ENCODE data around the gene PGA4.
"Not testable (repeated sequence)": the region's sequence is repeated elsewhere in the genome, so short reads cannot be mapped to it uniquely, and the experiment has no call there.

Gene PGA4

DNA sequence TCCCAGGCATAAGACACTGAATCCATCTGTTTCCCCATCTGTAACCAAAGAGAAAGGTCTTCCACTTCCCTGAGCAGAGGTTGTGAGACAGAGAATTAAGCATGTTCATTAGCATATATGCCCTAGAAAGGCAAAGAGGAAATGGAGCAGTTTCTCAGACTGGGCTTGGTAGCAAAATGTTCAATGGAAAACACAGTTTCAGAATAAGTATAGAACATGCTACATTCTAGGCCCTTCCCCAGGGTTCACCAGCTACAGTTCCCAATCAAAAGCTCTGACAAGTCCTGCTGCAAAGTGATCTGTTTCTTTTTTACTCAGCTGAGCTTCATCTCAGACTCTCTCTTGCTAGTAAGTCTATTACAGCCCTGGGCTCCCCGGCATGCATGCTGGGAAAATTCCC is 30.2 kb downstream of the PGA4 start:
- DNase-seq = not testable (repeated sequence)

DNA sequence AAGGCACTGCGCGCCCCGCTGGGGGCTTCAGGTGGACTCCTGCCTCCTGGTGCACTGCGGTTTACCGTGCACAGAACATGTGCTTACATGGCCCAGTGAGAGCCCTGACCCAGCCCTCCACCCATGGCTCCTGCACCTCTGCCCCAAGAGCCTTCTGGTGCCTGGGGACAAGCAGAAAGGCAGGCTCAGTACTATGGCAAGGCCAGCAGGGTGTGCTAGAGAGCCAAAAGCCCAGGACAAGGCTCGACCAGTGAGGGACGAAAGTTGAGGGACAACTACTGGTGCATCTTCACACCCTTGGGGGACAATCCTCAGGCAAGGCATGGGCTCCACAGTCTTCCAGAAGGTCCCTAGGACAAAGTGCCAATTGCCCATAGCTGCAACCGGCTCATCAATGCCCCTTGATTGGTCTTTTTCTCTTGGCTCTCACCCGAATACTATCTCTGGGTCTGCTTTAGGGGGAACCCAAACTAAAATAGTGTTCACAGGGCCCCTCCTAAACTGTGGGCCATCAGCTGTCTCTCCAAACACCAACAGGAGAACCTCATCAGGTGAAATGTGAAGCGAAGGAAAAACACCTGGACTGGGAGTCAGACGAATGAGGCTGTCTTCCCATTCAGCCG is 32.4 kb downstream of the PGA4 start:
- DNase-seq = peak; percentile 34

DNA sequence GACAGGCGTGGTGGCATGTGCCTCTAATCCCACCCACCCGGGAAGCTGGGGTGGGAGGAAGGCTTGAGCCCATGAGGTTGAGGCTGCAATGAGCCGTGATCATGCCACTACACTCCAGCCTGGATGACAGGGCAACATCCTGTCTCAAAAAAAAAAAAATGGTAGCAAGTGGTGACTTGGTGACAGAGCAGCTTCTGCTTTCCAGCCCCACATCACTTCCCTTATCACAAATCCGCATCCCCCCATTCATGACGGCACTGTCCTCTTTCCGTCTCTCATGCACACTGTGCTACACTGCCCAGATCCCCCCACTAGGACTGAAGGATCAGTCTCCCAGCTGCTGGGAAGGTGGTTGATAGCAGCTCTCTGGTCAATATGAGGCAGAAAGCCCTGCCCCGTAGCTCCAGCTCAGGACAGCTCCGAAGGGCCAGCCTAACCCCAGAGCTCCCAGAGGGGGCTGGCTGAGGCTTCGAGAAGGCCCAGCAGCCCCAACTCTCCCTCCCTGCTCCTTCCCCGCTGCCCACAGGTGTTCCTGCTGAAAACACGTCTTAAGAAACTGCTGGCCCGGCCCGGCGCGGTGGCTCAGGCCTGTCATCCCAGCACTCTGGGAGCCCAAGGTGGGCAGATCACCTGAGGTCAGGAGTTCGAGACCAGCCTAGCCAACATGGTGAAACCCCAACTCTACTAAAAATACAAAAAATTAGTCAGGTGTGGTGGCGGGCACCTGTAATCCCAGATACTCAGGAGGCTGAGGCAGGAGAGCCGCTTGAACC is 34.7 kb downstream of the PGA4 start:
- no peak for DNase-seq

DNA sequence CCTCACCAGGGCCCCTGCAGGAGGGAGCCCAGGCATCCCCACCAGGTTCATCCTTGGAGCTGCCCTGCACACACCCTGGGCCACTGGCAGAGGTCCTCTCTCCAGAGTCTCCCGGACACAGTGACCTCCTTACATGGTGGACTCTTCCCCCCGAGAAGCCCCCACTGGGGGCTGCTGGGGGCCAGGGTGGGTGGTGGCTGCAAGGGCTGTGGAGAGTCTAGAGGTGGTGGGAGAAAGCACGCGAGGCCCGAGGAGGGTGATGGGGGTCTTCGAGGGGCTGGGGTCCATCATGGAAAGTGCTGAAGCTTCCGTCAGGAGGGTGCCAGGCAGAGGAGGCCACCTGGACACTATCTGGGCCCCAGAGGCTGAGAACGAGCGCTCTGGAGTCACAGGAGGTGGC is 36.4 kb downstream of the PGA4 start:
- no peak for DNase-seq

DNA sequence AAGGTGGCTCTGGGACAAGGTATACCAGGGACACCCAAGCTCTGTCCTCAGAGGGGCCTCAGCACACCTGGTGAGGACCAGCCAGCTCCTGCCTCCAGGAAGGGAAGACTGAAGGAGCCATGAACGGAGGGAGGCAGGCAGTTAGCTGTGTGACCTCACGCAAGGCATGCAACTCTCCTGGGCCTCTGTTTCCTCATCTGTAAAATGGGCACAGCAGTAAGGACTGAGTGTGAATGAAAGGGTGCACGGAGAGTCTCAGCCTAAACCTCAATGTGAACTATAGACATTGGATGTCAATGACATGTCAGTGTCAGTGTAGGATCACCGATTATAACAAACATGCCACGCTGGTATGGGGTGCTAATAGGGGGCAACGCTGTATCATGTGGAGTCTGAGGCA is 37.2 kb downstream of the PGA4 start:
- no peak for DNase-seq

DNA sequence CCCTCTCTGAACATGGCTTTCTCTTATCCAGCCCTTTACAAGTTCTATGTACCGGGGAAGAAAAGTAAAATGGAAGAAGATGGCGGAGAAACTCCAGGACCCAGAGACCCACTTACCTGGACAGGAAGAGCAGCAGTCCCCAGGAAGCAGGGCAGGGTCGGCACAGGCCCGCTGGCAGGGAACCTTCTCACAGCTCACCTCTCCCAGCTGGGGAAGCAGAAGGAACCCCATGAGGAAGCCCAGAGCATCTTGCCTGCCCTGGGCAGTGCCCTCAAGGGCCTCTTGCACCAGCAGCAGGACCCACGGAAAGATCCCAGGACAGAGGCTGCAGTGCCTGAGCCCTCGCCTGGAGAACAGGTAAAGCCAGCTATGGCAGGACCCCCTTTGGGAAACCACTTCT is 42.2 kb downstream of the PGA4 start:
- no peak for DNase-seq

DNA sequence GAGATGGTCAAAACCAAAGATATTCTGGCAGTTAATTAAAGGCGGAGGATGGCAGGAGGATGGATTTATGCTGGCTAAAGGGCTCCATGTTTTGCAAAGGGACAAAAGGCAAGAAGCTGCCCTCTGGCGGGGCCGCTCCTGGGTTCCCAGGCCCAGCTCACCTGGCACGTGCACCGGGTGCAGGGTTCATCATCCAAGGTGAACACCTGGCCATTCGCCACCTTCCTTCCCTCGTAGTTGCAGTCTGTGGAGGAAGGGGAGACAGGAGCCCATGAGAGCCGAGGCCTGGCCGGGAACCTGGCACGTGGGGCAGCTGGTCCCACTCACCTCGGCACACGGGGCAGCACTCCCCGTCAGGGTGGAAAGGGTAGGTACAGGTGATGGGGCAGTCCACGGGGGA is 42.6 kb downstream of the PGA4 start:
- no peak for DNase-seq

DNA sequence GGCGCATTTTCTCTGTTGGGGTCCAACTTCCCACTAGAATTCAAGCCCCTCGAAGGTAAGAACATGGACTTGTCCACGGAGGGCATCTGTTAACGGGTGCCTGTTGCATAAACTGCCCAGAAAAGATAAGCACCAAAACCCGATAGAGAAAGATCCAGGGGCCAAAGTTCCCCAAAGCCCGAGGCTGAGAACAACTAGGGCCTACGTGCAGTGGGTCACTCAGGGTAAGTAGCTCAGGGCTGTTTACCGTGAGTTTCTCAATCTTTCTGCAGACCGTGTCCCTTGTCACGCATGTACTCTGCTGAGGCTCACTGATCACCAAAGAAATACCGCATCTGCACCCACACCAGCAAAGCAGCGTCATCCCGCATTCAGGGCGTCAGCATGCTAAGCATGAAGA is 43.2 kb downstream of the PGA4 start:
- no peak for DNase-seq

DNA sequence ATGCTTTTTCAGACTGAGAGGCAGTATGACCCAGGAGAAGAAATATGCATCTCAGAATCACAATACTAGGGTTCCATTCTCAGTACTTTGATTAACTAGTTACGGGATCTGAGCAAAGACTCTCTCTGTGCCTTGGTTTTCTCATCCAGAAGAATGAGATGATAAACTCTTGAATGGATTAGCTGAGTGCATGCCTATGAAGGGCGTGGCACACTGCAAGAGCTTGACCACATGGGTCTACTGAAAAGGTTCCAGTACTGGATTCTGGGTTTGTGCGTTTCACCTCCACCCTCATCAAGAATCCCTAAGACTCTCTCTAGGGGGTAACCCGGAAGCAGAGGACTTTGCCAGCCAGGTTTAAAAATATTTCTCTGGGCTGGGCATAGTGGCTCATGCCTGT is 44.5 kb downstream of the PGA4 start:
- no peak for DNase-seq

DNA sequence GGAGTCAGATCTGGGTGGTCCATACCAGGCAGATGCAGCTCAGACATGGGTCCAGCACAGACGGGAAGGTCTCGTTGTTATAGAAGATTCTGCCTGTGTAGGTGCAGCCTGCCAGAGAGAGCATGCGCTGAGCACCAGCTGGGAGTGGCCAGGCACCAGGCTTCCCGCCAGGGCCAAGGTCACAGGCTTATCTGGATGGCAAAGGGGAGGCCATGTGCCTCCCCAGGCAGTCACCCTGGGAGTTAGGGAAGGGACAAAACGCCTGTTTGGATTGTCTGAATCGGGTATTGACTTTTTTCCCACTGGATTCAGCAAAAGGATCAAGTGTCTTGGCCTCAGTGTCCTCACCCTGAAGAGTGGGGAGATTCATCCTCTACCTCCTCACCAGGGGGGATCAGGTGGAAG is 45.3 kb downstream of the PGA4 start:
- no peak for DNase-seq

DNA sequence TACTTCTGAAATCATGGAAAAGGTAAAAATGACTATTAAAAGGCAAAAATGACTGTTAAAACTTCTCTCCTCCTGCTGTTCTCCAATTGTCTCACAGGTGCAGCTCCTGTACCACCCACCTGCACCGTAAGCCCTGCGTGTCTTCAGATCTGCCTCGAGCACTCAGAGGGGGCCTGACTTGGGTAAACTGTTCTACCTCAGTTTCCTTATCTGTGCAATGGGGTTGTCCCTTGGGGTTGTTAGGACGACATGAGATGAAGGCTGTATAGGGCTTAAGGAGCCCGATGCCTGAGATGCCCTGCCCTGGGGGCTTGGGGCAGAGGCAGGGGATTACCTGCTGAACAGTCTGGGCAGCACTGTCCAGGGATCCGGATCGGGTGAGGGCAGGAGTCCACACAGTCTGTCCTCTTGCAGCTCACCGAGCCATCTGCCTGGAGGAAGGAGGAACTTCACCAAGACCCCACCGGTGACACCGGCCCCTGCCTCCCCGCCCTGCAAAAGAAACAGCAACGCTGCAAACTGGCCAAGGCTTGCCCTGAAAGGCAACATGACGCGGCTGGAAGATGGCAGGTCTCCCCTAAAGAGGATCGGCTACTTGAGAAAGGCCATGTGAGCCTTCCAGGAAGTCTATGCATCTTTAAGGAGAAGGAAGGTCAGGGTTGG is 46.6 kb downstream of the PGA4 start:
- no peak for DNase-seq

DNA sequence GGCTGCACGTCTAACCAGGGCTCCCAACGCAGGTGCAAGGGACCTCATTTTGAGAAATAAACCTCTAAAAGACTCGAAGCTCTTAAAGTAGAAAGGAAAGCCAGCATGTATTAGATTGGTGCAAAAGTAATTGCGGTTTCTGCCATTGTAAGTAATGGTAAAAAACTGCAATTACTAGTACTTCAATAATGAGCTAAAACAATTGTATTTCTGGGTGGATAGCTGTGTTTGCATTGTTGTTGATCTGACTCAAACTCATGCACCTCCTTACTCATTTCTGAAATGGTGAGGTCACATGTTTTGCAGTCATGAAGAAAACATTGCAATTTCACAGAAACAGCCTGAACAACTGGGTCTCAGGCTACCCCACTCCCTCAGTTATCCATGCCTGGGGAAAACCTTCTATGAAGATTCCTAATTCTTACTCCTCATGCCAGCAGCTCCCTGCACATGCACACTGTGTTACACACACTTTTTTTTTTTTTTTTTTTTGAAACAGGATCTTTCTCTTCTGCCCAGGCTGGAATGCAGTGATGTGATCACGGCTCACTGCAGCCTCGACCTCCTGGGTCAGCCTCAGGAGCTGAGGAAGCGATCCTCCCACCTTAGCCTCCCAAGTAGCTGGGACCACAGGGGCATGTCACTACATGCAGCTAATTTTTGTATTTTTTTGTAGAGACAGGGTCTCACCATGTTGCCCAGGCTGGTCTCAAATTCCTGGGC is 48.4 kb downstream of the PGA4 start:
- DNase-seq = no peak

DNA sequence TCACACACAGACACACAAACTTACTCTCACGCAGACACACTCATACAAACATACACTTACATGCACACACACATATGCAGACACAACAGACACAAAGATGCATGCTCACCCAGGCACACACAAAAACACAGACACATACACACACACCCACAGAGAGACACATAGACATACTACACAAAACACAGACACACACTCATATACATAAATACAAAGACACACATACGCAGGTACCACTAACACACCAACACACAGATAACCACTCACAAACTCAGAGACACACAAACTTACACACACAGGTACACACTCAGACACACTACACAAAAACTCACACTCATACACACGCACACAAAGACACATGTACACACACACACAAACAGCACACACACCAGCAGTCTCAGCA is 50.6 kb downstream of the PGA4 start:
- no peak for DNase-seq

DNA sequence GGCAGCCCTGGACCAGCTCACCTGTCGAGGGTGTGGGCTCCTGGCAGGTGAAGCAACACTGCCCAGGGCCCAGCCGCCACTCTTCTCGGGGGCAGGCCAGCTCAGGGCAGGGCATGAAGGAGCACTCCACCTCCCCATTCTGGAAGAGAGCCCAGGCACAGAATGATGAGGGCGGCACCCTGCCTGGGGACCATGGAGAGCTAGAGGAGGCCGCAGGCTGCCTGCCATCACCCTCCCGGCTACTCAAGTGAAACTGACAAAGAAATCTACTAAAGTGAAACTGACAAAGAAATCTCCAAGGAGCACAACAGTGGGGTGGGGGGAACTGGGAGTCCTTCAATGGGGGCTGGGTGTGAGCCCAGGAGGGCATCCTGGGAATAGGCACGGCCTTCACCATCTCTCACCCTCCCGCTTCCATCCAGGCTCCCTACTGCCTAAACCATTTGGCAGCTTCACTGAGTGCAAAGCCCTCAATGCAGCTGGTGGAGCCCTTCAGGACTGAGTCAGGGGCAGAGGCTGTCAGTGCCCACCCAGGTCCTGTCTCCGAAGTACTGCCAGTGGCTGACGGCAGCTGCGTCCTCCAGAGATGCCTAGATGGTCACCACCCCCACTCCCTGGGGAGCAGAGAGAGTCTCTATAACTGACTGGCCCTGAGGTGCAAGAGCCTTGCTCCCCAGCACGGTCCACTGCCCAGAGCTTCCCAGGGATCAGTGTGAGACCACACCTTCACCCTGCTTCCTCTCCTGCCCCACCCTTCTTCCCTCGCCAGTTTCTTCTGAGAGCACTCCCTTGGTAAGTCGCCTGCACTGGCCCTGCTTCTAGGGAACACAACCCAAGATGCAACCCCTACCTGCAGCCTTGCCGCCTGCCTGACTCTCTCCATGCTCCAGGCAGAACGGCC is 51.3 kb downstream of the PGA4 start:
- peak; percentile 82 for DNase-seq

DNA sequence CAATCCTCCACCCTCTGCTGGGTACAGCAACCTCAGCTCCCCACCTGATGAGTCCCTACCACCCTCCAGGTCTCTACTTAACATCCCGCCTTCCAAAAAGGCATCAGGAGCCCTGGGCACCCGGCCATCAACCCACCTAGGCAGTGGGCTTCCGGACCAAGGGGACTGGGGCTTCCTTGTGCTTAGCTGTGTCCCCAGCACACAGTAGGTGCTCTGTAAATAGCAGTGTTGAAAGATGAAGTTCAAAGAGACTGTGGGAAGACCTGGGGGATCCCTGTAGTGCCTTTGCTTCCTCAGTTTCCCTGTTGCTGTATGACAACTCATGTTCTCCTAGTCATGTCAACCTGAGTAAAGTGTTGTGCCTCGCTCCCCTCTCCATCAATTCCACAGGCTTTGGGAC is 51.9 kb downstream of the PGA4 start:
- no peak for DNase-seq

DNA sequence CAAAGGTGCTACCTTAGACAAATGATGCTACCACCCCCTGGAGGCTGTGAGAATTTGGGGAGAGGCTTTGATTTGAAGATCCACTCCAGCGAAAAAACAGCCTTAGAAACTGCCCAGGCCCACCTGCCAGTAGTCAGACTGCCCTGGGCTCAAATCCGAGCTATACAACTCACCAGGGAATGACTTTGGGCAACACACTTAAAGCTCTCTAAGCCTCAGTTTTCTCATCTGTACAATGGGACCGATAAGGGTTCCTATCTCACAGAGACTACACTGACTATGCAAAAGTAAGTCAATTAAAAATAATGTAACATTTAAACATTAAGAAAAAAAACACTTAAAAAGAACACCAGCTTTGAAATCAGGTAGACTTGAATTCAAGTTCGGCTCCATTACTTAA is 53.0 kb downstream of the PGA4 start:
- DNase-seq = no peak

DNA sequence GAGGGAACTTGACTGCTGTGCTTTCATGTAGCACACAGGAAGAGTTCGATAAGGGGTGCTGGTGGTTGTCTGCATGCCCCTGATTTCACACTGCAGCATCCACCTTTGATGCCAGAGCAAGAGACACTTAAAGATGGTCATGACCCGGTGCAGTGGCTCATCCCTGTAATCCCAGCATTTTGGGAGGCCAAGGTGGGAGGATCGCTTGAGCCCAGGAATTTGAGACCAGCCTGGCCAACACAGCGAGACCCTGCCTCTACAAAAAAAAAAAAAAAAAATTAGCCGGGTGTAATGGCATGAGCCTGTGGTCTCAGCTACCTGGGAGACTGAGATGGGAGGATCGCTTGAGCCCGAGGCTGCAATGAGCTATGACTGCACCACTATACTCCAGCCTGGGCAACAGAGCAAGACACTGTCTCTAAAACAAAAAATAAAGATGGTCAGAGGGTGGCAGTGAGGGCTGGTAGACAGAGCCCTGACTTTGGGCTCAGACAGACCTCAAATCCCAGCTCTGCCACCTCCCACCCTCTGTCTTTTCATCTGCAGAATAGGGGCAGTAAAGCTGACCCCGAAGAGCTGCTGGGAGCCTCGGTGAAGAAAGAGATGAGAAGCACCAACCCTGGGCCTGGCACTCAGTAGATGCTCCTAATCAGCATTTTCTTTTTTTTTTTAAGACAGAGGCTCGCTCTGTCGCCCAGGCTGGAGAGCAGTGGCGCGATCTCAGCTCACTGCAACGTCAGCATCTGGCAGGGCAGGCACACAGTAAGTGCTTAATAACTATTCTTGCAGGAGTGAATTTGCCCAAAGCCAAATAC is 55.2 kb downstream of the PGA4 start:
- DNase-seq = no peak

DNA sequence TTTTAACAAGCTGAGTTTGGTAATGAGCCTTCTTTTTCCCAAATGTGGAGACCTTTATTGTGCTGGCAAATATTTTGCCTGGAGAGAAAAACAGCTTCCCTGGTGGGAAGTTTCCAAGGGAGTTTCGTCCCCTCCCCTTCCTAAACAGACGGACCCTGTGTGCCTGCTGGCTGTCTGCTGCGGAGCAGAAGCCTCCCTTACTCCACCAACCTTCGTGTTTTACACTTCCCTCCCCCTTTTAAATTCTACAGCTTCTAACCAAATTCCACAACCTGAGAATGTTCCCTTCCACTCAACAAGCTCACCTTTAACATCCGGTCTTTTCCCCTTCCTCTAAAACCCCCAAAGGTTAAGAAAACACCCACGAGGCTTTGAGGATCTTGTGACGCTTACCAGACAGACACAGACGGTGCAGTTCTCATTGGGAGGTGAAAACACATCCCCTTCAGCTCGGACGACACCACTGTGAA is 55.9 kb downstream of the PGA4 start:
- no peak for DNase-seq

DNA sequence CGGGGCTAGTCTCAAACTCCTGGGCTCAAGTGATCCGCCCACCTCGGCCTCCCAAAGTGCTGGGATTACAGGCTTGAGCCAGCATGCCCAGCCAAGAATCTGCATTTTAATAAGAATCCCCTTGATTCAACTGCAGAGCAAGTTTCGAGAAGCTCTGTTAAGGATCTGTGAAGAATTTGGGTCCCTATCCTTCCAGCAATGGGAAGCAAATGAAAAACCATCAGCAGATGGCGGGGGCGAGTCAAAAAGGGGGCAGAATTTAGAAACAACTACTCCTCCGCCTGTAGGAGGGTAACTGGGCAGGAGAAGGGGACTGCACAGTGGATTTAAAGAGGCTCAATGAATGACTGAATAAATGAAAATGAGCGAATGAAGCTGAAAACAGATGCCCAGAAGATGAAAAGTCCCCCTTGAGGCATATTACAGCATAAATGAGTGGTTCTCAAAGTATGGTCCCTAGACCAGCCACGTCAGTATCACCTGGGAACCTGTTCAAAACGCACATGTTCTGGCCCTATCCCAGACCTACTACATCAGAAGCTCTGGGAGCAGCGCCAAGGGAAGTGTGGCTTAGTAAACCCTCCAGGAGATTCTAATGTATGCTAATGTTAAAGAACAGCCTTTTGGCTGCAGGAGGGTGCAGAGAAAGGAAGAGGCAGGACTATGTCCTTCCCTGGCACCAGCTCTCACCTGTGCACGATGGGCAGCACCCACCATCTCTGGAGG is 58.0 kb downstream of the PGA4 start:
- peak; percentile 94 for DNase-seq

DNA sequence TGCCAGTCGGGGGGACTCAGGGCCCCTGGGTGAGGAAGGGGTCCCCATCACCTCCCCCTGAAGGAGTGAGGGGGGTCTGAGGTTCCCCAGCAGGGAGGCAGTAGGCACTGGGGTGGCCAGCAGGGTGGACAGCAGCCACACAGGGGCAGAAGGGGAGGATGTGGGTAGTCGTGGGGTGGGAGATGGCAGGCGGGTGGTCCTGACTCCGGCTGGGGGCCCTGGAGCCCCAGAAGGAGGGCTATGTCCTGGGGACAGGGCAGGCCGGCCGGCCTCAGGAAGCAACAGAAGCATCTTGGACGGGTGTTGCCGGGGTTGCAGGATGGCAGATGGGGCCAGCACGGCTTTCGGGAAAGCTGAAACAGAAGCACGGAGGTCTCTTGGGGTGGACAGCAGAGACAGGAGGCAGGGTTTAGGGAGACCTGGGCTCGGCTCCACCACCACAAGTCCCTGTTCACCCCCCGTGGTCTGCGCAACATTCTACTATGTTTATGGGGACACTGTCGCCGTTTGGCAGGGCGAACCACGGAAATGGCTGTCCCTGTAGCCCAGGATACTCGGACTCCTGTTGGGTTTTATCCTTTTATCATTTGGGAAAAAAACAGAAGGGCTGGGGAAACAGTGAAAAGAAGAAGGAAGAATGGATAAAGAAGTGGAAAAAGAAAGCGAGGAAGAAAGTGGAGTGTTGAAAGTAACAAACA is 58.9 kb downstream of the PGA4 start:
- no peak for DNase-seq

Measured in NCI-H2029 treated with DMSO at 0.1 percent for 48 hours (cell line).